HG03571 (cell line): ENCODE measurements around the gene CD19.
"Not testable (repeated sequence)": the region's sequence is repeated elsewhere in the genome, so short reads cannot be mapped to it uniquely, and the experiment has no call there.

ENCODE experiments used
- ATAC-seq: cut with Tn5 transposase; IDR thresholded peaks from one replicate; pipeline ENCODE4 v1.9.1; 2021; ENCODE audit not compliant: unreplicated experiment

CD19 gene

DNA sequence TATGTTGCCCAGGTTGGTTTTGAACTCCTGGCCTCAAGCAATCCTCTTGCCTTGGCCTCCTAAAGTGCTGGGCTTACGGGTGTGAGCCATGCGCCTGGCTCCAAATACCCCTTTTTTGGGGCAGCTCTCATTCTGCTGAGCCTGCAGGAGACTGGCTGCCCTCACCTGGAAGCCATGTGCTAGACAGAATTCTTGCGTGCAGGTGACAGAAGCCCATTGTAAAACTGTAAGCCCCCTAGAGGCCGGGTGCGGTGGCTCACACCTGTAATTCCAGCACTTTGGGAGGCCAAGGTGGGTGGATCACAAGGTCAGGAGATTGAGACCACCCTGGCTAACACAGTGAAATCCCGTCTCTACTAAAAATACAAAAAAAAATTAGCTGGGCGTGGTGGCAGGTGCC is 48.6 kb downstream of the CD19 start:
- ATAC-seq: not testable (repeated sequence)

DNA sequence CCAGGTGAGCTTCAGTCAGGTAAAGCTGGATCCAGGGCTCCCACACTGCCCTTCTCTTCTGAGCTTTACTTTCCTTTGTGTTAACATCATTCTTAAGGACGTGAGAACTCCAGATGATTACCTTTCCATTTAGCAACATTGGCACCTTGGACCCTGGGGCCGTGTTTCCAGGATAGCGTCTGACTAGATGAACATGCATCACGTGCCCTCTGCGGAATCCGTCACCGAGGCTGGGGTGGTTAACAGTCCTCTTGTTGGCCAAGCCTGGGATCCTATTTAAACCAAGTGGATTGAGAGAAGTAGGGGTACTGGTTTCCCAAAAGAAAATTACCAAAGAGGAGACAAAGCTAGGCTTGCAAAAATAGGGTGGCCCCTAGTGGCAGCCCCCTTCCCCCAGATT is 49.2 kb downstream of the CD19 start:
- no peak for ATAC-seq

DNA sequence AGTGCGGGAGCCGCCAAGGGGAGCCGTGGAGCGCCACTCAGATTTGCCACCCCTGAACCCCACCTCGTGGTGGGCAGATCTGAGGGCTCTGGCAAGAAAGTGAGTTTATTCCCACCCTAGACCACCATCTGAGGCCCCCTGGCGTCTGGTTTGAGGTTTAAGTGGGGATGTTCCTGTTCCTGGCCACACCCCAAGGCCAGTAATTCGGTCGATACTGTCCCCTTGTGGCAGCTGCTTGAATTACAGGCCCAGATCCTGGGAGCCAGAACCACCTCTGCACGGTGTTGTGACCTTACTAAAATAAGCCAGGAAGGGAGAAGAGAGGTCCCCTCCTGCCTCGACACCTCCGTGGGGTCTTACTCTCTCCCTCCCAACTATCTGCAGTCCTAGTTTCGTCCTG is 49.7 kb downstream of the CD19 start:
- no peak for ATAC-seq

DNA sequence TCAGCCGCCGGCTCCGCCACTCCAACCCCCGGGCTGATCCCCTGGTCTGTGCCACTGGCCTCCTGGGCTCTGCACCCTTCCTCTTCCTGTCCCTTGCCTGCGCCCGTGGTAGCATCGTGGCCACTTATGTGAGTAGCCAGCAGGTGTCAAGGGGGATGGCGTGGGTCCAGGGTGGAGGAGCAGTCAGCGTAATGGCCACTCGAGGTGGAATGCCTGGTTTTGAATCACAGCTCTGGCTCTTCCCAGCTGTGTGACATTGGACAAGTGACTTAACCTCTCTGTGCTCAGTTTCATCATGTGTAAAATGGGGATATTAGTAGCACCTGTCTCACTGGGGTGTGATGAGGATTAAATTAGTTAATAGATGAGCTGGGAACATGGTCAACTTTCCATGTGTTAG is 50.6 kb downstream of the CD19 start:
- no peak for ATAC-seq

DNA sequence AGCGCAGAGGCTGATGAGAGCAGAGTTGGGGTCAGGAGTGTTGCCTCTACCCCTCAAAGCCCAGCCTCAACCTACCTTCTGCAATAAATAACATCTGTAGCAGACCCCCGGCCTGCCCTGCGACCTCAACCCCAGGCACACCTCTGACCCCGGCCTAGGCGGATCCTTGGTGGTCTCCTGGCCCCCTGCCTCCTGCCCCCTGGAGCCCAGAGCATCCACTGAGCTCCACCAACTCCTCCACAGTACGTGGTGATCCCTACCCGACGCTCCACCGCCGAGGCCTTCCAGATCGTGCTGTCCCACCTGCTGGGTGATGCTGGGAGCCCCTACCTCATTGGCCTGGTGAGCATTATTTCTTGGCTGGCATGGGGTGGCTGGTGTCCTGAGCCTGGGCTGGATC is 51.2 kb downstream of the CD19 start:
- ATAC-seq: no peak

DNA sequence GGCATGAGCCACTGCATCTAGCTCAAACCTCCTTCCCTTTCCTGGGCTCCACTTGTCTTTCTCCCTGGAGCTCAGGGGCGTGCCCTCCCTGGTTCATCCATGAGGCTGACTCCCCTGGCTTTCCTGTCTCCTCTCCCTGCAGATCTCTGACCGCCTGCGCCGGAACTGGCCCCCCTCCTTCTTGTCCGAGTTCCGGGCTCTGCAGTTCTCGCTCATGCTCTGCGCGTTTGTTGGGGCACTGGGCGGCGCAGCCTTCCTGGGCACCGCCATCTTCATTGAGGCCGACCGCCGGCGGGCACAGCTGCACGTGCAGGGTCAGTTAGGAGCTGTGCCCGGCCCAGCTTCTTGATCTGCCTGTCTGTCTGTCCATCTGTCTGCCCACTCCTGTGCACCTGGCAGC is 51.9 kb downstream of the CD19 start:
- no peak for ATAC-seq

DNA sequence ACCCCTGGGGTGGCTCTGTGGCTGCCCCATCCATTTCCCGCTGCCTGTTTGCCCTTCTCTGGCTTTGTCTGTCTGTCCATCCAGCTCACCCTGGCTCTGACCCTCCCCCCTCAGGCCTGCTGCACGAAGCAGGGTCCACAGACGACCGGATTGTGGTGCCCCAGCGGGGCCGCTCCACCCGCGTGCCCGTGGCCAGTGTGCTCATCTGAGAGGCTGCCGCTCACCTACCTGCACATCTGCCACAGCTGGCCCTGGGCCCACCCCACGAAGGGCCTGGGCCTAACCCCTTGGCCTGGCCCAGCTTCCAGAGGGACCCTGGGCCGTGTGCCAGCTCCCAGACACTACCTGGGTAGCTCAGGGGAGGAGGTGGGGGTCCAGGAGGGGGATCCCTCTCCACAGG is 52.3 kb downstream of the CD19 start:
- no peak for ATAC-seq

DNA sequence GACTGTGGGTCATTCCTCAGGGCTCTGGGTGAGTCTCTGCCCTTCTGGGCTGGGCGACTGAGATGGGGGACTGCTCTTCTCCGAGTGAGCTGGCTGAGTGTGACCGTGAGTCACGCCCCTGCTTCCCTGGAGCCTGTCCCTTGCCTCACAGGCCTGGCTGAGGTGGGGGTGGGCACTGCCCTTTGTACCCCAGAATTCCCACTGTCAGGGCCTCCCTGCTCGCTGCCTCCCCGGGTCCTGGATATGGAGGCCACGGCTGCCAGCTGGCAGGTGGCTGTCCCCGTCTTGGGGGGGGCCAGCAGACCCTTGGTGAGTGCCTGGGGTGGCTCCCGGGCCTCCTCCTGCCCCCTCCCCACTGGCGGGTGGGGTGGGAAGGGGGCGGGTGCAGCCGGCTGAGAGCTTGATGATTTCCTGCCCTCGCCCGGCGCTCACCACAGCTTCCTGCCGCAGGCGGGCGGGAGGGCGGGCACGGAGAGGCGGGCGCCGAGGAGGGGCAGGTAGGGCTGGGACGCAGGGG is 52.9 kb downstream of the CD19 start, which contains the start of gene LAT:
Gene LAT (plus strand): TSS at position 434 of the 517 bp plus-strand sequence. CDS start 366 bp downstream, outside the sequence.
- ATAC-seq: no peak

DNA sequence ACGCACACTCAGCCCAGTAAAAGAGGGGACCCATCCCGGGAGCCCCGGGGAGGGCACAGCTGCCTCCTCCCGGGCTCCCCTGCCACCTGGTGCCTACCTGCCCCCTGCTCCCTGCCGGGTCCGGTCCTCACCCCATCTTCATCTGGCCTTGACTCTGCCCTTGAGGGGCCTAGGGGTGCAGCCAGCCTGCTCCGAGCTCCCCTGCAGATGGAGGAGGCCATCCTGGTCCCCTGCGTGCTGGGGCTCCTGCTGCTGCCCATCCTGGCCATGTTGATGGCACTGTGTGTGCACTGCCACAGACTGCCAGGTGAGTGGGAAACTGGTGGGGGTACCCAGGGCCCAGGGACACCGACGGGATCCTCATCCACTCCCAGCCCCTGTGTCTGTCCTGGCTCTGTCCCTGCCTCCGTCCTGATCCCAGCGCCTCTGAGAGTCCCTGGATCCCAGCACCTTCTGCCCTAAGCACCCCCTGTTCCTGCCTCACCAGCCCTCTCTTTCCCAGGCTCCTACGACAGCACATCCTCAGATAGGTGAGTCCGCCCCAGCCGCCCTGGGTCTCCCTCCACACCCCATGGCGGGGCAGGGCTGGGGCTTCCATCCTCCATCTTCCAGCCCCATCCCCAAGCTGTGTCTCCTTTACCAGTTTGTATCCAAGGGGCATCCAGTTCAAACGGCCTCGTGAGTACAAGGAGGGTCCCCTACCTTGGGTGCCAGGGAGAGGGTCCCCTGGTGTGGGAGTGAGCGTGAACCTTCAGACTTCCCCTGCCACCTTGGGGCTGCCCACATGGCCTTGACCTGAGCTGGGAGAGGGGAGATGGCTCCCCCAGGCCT is 53.7 kb downstream of the CD19 start:
- no peak for ATAC-seq

DNA sequence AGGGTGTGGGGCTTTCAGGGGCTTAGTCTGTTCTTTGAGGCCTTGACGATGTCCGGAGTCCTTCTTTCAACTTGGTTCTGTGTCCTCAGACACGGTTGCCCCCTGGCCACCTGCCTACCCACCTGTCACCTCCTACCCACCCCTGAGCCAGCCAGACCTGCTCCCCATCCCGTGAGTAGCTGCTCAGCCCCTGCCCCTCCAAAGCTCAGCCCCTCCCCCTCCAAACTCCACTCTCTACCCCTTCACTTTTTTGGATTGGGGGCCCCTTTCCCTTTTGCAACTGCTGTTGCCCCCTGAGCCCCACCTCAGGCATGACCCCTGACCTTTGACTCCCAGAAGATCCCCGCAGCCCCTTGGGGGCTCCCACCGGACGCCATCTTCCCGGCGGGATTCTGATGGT is 54.3 kb downstream of the CD19 start:
- no peak for ATAC-seq

DNA sequence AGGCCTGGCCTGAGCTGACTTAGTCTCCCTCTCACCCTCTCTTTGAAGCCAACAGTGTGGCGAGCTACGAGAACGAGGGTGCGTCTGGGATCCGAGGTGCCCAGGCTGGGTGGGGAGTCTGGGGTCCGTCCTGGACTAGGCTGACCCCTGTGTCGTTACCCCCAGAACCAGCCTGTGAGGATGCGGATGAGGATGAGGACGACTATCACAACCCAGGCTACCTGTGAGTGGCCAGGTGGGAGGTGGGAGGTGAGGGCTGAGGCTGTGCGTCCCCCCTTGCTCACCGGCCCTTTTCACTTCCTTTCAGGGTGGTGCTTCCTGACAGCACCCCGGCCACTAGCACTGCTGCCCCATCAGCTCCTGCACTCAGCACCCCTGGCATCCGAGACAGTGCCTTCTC is 54.7 kb downstream of the CD19 start:
- no peak for ATAC-seq

DNA sequence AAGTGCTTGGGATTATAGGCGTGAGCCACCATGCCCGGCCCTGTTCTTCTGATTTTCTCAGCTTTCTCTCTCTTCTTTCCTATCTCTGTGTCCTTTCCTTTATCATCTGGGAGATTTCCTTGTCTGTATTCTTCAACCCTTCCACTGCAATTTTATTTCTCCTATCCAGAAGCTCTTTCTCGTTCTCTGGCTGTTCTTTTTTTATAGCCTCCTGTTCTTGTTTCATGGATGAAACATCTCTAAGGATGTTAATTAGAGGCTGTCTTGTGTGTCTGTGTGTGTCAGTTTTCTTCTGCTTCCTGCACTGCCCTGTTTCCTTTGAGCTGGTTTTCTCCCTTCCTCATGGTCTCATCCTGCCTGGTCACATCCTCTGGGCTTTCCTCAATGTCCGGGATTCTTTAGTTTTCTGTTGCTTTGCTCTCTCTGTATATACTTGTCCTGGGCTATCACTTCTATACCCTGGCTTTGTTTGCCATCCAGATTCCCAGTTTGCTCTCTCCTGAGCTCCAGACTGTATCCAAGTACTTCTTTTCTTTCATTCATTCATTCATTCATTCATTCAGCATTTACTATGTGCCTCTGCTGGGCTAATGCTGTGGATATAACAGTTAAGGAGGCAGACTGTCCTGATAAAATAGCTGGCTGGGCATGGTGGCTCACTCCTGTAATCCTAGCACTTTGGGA is 55.5 kb downstream of the CD19 start:
- no peak for ATAC-seq
